Activated CD8-positive, alpha-beta T cell treated with anti-CD3 and anti-CD28 coated beads, Interleukin-2, amount 10 ng/mL, durations not matched to agents 7 days and 5 days (primary cell): ENCODE measurements around the gene TMED10. TPM values are rescaled to one million over a fixed set of nuclear protein-coding genes. Genes with fewer than 3 reads are reported as not detected.
"Not testable (repeated sequence)": the region's sequence is repeated elsewhere in the genome, so short reads cannot be mapped to it uniquely, and the experiment has no call there.

Experiments used
- ATAC-seq: fragments of 150-1000 bp; cut with Tn5 transposase; one replicate; pipeline ENCODE4 v1.10.0; 2021; ENCODE audit warnings: moderate library complexity
- CTCF ChIA-PET: fragments of 350-600 bp; sonication (Branson Sonifier 250); formaldehyde crosslinking; loops from one replicate; lab custom pipeline; 2021; ENCODE audit warnings: antibody characterized with exemption; lab: Charles Lee
- POLR2A ChIA-PET: fragments of 350-600 bp; sonication (Branson Sonifier 250); formaldehyde crosslinking; loops from one replicate; lab custom pipeline; 2021; ENCODE audit warnings: antibody characterized with exemption; lab: Charles Lee
- DNase-seq: peaks from one replicate; pipeline ENCODE4 v3.0.0-alpha.2; 2020
- H3K27ac Mint-ChIP-seq: one replicate; pipeline ENCODE4 v1.8.0; 2021; ENCODE audit warnings: mild to moderate bottlenecking, mixed read lengths
- H3K27me3 Mint-ChIP-seq: one replicate; pipeline ENCODE4 v1.8.0; 2021; ENCODE audit warnings: low read depth, mixed read lengths
- H3K36me3 Mint-ChIP-seq: one replicate; pipeline ENCODE4 v1.8.0; 2021; ENCODE audit warnings: low read depth, mixed read lengths
- H3K4me1 Mint-ChIP-seq: one replicate; pipeline ENCODE4 v1.8.0; 2021; ENCODE audit warnings: low read depth, mixed read lengths
- H3K4me3 Mint-ChIP-seq: one replicate; pipeline ENCODE4 v1.8.0; 2021; ENCODE audit warnings: mild to moderate bottlenecking, mixed read lengths
- H3K9me3 Mint-ChIP-seq: one replicate; pipeline ENCODE4 v1.8.0; 2022; ENCODE audit warnings: mixed read lengths; ENCODE audit not compliant: insufficient read depth
- total RNA-seq, 2 experiments: library from RNA; stranded (reverse); gene quantifications; one replicate each; pipeline ENCODE4 v1.2.3, GENCODE V29; 2021

The TMED10 gene
- total RNA-seq, 2 experiments from 2014 or later, result 177 to 188 TPM

DNA sequence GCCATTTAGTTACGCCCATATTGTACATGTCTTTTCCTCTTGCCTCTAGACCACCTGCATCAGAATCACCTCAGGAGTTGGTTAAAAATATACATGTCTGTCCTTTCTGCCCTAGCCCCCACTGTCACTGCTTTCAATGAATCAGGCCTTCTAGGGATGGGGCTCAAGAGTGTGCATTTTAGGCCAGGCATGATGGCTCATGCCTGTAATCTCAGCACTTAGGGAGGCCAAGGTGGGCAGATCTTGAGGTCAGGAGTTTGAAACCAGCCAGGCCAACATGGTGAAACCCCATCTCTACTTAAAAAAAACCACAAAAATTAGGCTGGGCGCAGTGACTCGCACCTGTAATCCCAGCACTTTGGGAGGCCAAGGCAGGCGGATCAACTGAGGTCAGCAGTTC lies 13.6 kb upstream of the TMED10 start:
- H3K4me3 Mint-ChIP-seq, result no peak overlapping the region
- H3K4me1 Mint-ChIP-seq, result no peaks in the 10 kb centered on the region
- POLR2A ChIA-PET, result no interaction called here
- CTCF ChIA-PET, result no interaction called here
- H3K9me3 Mint-ChIP-seq, result no peaks in the 10 kb centered on the region
- ATAC-seq (no peak), DNase-seq (no peak)
- no peaks in the 10 kb centered on the region for H3K36me3 Mint-ChIP-seq
- peaks cover 14% of the 10 kb centered on the region for H3K27me3 Mint-ChIP-seq
- no peak overlapping the region for H3K27ac Mint-ChIP-seq

DNA sequence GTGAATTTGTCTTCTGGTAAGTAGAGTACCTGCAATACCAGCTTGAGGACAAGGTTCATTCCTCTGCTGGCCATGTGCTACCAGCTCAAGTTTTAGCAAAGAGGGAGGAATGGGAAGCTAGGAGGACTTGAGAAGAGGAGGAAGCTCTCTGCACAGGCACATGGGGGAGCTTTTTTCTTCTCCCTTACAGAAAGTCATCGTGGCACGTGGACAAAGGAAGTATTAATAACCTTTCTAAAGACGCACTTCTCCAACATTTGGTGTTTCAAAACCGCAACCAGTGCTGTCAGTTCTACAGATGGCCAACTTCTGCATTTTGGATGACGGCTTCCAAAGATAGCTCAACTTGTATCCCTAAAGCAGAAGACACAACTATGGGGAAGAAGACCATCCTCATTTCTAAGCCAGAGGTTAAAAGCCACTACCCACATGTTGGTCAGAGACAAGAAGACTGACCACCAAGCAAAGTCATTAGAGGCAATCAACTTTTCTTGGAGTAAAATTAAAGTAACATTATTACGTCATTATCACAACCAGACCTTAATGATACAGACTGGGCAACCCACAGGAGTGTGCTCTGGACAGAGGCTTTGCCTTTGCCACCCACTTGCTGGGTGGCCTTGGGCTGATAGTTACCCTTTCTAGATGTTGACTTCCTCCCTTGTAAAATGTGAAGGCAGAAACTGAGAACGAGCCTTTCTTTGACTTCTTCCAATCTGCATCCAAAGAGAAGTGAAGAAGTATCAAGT lies 12.3 kb upstream of the TMED10 start:
- ChIA-PET POLR2A (no interaction called here), CTCF (interaction anchor here (0.8 to 1.1 kb wide), 2 partner anchors 10 to 29 kb away, joined by 3 read pairs; no protein-coding TSS in a partner anchor)
- no peak for DNase-seq
- no peak for ATAC-seq
- Mint-ChIP-seq H3K27ac (no peak overlapping the region), H3K36me3 (no peaks in the 10 kb centered on the region), H3K9me3 (no peaks in the 10 kb centered on the region), H3K27me3 (peaks cover 12% of the 10 kb centered on the region), H3K4me3 (no peak overlapping the region), H3K4me1 (no peaks in the 10 kb centered on the region)

- ChIA-PET POLR2A (no interaction called here), CTCF (interaction anchor here (0.8 to 1.1 kb wide), 2 partner anchors 10 to 28 kb away, joined by 3 read pairs; no protein-coding TSS in a partner anchor)
- peaks cover 14% of the 10 kb centered on the region for H3K27me3 Mint-ChIP-seq
- H3K9me3 Mint-ChIP-seq, result no peaks in the 10 kb centered on the region
- DNase-seq, result no peak
- H3K4me1 Mint-ChIP-seq, result no peaks in the 10 kb centered on the region
- H3K4me3 Mint-ChIP-seq, result no peak overlapping the region
- H3K27ac Mint-ChIP-seq, result no peak overlapping the region
- no peak for ATAC-seq
- no peaks in the 10 kb centered on the region for H3K36me3 Mint-ChIP-seq
Observed at GRCh38 chr14:75188086-75188485, 11.7 kb upstream of the TMED10 start.

- peaks cover 18% of the 10 kb centered on the region for H3K27me3 Mint-ChIP-seq
- ChIA-PET POLR2A (no interaction called here), CTCF (no interaction called here)
- no peak for ATAC-seq
- H3K9me3 Mint-ChIP-seq, result no peaks in the 10 kb centered on the region
- no peak overlapping the region for H3K4me3 Mint-ChIP-seq
- H3K36me3 Mint-ChIP-seq, result no peaks in the 10 kb centered on the region
- no peak overlapping the region for H3K27ac Mint-ChIP-seq
- no peaks in the 10 kb centered on the region for H3K4me1 Mint-ChIP-seq
- DNase-seq, result no peak
Observed at GRCh38 chr14:75186953-75187352, 10.5 kb upstream of the TMED10 start.

DNA sequence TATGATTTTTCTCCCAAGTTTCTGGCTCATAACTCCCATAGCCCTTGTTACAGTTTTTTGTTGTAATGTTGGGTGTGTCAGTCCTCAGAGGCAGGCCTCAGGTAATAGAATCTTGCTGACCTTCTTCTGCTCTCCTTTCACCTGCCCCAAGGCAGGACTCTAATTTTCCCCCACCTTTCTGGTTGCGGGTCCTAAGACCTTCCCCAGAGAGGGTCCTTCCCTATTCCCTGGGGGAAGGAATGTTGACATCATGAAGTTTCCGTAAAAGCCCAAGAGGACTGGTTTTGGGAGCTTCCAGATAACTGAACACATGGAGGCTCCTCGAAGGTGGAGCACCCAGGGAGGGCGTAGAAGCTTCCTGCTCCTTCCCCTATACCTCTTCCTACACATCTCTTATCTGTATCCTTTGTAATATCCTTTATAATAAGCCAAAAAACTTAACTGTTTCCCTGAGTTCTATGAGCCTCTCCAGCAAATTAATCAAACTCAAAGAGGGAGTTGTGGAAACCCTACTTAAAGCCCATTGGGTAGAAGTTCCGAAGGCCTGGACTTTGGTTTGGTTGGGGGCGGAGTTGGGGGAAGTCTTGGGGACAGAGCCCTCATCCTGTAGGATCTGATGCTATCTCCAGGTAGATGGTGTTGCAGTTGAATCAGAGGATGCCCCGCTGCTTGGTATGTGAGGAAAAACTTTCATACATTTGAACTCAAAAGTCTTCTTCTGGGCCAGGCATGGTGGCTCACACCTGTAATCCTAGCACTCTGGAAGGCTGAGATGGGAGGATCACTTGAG lies 9.0 kb upstream of the TMED10 start:
- DNase-seq (no peak), ATAC-seq (no peak)
- Mint-ChIP-seq H3K27ac (no peak overlapping the region), H3K4me1 (no peaks in the 10 kb centered on the region), H3K27me3 (peaks cover 18% of the 10 kb centered on the region), H3K36me3 (no peaks in the 10 kb centered on the region), H3K4me3 (no peak overlapping the region), H3K9me3 (no peaks in the 10 kb centered on the region)
- CTCF ChIA-PET, result no interaction called here
- POLR2A ChIA-PET, result no interaction called here

- Mint-ChIP-seq H3K9me3 (no peaks in the 10 kb centered on the region), H3K36me3 (no peaks in the 10 kb centered on the region), H3K27me3 (peaks cover 21% of the 10 kb centered on the region), H3K27ac (no peak overlapping the region), H3K4me1 (no peaks in the 10 kb centered on the region), H3K4me3 (no peak overlapping the region)
- ATAC-seq (no peak), DNase-seq (no peak)
- CTCF ChIA-PET, result interaction anchor here (0.7 to 1.4 kb wide), 3 partner anchors 9 to 121 kb away, joined by 3 to 6 read pairs (median 5); no protein-coding TSS in a partner anchor
- POLR2A ChIA-PET, result no interaction called here
Observed at GRCh38 chr14:75184492-75184891, 8.1 kb upstream of the TMED10 start.

- no peak overlapping the region for H3K4me3 Mint-ChIP-seq
- H3K4me1 Mint-ChIP-seq, result no peaks in the 10 kb centered on the region
- CTCF ChIA-PET, result interaction anchor here (0.7 to 1.4 kb wide), 3 partner anchors 8 to 121 kb away, joined by 3 to 6 read pairs (median 5); no protein-coding TSS in a partner anchor
- POLR2A ChIA-PET, result no interaction called here
- H3K27me3 Mint-ChIP-seq, result peaks cover 21% of the 10 kb centered on the region
- DNase-seq, result no peak
- no peaks in the 10 kb centered on the region for H3K36me3 Mint-ChIP-seq
- H3K27ac Mint-ChIP-seq, result no peak overlapping the region
- H3K9me3 Mint-ChIP-seq, result no peaks in the 10 kb centered on the region
- ATAC-seq, result no peak
Observed at GRCh38 chr14:75184039-75184438, 7.6 kb upstream of the TMED10 start.

DNA sequence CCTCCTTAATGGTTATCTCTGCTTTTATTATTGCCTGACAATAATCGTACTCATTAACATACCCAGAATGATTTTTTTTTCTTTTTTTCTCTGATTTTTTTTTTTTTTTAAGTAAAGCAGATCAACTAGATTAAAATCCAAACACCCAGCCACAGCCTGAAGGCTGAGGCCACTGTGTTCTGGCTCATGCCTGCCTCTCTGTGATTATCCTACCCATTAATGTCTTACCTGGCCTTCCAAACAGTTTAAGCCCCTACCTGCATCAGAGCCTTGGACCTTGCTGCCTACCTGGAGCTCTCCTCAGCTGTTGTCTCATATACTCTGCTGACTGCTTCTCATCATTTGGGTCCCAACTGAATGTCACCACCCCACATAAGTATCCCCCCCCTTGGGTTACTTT lies 6.8 kb upstream of the TMED10 start:
- Mint-ChIP-seq H3K4me1 (no peaks in the 10 kb centered on the region), H3K27ac (no peak overlapping the region), H3K9me3 (no peaks in the 10 kb centered on the region), H3K4me3 (no peak overlapping the region), H3K27me3 (peaks cover 19% of the 10 kb centered on the region), H3K36me3 (no peaks in the 10 kb centered on the region)
- no peak for ATAC-seq
- no peak for DNase-seq
- ChIA-PET CTCF (interaction anchor here (0.7 to 1.4 kb wide), 3 partner anchors 7 to 139 kb away, joined by 3 to 6 read pairs (median 4); no protein-coding TSS in a partner anchor), POLR2A (no interaction called here)

DNA sequence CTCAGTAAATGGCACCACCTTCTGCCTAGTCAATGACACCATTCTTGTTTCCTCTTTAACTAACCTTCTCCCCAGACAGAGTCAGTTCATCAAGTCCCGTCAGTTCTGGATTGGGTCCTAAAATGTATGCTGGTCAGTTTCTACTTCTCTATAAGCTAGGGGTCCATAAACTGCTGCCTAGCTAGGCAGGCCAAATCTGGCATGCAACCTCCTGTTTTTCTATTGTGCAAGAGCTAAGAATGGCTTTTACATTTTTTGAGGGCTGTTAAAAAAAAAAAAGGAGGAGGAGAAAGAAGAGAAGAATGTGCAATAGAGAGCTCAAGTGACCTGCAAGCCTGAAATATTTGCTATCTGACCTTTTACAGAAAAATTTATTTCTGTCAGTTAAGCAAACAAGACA lies 6.4 kb upstream of the TMED10 start:
- CTCF ChIA-PET, result interaction anchor here (0.7 kb wide), 1 partner anchor 139 kb away, joined by 4 read pairs; no protein-coding TSS in a partner anchor
- DNase-seq (no peak), ATAC-seq (no peak)
- Mint-ChIP-seq H3K27me3 (peaks cover 18% of the 10 kb centered on the region), H3K36me3 (no peaks in the 10 kb centered on the region), H3K27ac (no peak overlapping the region), H3K4me3 (no peak overlapping the region), H3K4me1 (peaks cover 2% of the 10 kb centered on the region), H3K9me3 (no peaks in the 10 kb centered on the region)
- POLR2A ChIA-PET, result no interaction called here

GRCh38 chr14:75182163-75182562 lies 5.8 kb upstream of the TMED10 start:
- H3K9me3 Mint-ChIP-seq, H3K27ac Mint-ChIP-seq, CTCF ChIA-PET, POLR2A ChIA-PET, ATAC-seq, DNase-seq, H3K4me3 Mint-ChIP-seq, H3K4me1 Mint-ChIP-seq, H3K36me3 Mint-ChIP-seq: not testable (repeated sequence)
- peaks cover 18% of the 10 kb centered on the region for H3K27me3 Mint-ChIP-seq

DNA sequence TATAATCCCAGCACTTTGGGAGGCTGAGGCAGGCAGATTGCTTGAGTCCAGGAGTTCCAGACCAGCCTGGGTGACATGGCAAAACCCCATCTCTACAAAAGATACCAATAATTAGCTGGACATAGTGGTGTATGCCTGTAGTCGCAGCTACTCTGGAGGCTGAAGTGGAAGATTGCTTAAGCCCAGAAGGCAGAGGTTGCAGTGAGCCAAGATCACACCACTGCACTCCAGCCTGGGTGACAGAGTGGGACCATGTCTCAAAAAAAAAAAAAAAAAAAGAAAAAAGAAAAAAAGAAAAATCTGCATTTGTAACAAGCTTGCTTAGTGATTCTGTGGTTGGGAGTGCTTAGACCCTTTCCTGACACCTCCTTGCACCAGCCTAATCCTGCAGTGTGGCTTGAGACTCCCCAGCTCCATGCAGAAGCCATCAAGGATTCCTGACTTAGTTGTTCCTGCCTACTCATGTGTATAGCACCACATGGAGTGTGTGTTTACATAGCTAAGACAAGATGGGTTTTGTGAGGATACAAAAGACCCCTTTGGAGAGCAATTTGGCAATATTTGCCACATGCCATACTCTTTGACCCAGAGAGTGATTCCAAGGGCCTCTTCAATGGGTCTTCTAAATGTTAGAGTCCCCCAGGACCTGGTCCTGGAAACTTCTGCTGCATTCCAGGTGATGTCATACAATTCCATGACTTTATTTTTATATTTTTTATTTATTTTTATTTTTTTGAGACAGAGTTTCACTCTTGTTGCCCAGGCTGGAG lies 5.1 kb upstream of the TMED10 start:
- Mint-ChIP-seq H3K9me3 (no peaks in the 10 kb centered on the region), H3K36me3 (no peaks in the 10 kb centered on the region), H3K27me3 (peaks cover 14% of the 10 kb centered on the region), H3K27ac (no peak overlapping the region), H3K4me1 (peaks cover 9% of the 10 kb centered on the region), H3K4me3 (no peak overlapping the region)
- DNase-seq (no peak), ATAC-seq (no peak)
- POLR2A ChIA-PET, result no interaction called here
- CTCF ChIA-PET, result interaction anchor here (1.2 kb wide), 1 partner anchor 308 kb away, joined by 3 read pairs; no protein-coding TSS in a partner anchor
